ENCODE measurements around the gene C6orf89. TPM values are rescaled to one million over a fixed set of nuclear protein-coding genes. Genes with fewer than 3 reads are reported as not detected.

Gene C6orf89
- total RNA-seq, 2 experiments from 2014 or later, result 24.7 to 29.8 TPM

DNA sequence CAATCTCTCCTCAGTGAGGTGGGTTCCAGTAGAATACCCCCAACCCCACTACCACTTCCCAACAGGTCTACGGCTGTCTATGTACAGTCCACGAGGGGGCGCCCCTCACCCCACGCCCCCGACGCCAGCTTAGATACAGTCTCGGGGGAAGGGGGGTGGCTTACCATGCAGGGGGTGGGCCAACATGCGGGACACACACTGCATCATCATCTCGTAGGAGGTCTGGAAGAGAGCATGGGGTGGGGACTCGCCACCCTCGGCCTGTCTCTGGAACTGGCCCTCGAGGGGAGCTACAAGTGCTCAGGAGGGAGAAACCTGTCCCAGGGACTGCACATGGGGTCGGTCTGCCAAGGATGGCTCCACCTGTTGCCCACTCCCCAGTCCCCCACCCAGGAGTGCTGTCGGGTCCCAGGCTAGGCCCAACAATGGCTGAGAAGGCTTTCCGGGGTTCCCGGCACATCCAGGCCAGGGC lies 91.8 kb downstream of the C6orf89 start:
- ChIA-PET CTCF (interaction anchor here (0.7 to 1.4 kb wide), 4 partner anchors 13 to 74 kb away, joined by 3 to 6 read pairs (median 3); partner anchors contain the start of gene PI16), POLR2A (interaction anchor here (0.8 to 2.9 kb wide), 4 partner anchors 8 to 279 kb away, joined by 3 to 15 read pairs (median 4); partner anchors contain the start of gene MTCH1)
- H3K27ac Mint-ChIP-seq, result no peak overlapping the region
- H3K36me3 Mint-ChIP-seq (ENCODE audit: low read depth), result peaks cover 28% of the 10 kb centered on the region
- no peaks in the 10 kb centered on the region for H3K9me3 Mint-ChIP-seq
- no peaks in the 10 kb centered on the region for H3K27me3 Mint-ChIP-seq
- TF ChIP-seq CTCF (IDR thresholded peaks at IDR 0.05), result no peak
- peaks cover 24% of the 10 kb centered on the region for H3K4me1 Mint-ChIP-seq (ENCODE audit: low read depth)
- intact Hi-C loops (cut with micrococcal nuclease), result no loop called here
- H3K4me3 Mint-ChIP-seq, result no peak overlapping the region
- DNase-seq (no peak), ATAC-seq (peak; percentile 45)

Other genes starting within 250 kb of the C6orf89 start
- 10 to 100 TPM; 42.3 to 47.4 TPM for gene CDKN1A, start 207.2 kb upstream of the C6orf89 start, total RNA-seq
- gene RAB44, start 188.1 kb upstream of the C6orf89 start, total RNA-seq, result under 1 TPM in 1 of 2 experiments, not detected in 1; 0.07 TPM
- gene CPNE5, start 46.5 kb upstream of the C6orf89 start, total RNA-seq, result 1 to 10 TPM in 1 of 2 experiments, under 1 TPM in 1; 0.69 to 1.2 TPM
- gene PPIL1, start 11.1 kb upstream of the C6orf89 start, total RNA-seq, result 10 to 100 TPM; 34.5 to 35.6 TPM
- not detected for gene PI16, start 68.8 kb downstream of the C6orf89 start, total RNA-seq
- 100 to 1,000 TPM in 1 of 2 experiments, 10 to 100 TPM in 1; 96.5 to 100 TPM for gene MTCH1, start 100.2 kb downstream of the C6orf89 start, total RNA-seq
- gene FGD2, start 119.7 kb downstream of the C6orf89 start, total RNA-seq, result 1 to 10 TPM; 1.4 to 1.6 TPM

Measured in activated CD8-positive, alpha-beta T cell treated with anti-CD3 and anti-CD28 coated beads for 36 hours (primary cell).